Fibroblast of skin of back (primary cell): ENCODE measurements around the gene PROSER3.
"Not testable (repeated sequence)": the region's sequence is repeated elsewhere in the genome, so short reads cannot be mapped to it uniquely, and the experiment has no call there.

Experiments
- DNase-seq: peaks from one replicate; pipeline ENCODE4 v3.0.0-alpha.2; 2013

Gene PROSER3

DNA sequence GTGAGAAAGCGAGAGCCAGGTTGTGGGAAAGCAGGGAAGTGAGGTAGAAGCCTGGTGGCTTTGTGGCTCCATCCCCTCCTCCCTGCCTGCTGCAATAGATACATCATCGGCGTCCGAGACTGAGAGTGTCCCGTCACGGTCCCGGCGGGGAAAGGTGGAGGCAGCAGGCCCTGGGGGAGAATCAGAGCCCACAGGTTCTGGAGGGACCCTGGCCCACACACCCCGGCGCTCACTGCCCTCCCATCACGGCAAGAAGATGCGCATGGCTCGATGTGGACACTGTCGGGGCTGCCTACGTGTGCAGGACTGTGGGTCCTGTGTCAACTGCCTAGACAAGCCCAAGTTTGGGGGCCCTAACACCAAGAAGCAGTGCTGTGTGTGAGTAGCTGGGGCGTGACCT is 35.1 kb upstream of the PROSER3 start:
- DNase-seq: no peak

DNA sequence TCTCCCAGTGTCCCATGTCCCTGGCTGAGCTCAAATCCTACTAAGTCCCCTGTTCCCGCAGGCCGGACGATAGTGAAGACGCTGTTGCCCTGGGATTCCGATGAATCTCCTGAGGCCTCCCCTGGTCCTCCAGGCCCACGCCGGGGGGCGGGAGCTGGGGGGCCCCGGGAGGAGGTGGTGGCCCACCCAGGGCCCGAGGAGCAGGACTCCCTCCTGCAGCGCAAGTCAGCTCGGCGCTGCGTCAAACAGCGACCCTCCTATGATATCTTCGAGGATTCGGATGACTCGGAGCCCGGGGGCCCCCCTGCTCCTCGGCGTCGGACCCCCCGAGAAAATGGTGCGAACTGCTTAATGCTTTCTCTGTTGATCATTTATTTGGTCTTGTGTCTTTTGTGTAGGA is 34.3 kb upstream of the PROSER3 start:
- no peak for DNase-seq

DNA sequence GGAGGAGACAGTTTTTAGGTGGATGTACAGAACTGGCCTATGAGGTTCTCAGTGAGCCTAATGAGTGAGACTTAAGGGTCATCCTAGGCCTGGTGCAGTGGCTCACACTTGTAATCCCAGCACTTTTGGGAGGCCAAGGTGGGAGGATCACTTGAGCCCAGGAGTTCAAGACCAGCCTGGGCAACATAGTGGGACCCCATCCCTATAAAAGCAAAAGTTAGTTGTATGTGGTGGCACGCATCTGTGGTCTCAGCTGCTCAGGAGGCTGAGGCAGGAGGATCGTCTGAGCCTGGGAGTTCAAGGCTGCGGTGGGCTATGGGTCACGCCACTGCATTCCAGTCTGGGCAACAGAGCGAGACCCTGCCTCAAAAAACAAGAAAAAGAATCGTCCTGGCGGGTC is 33.8 kb upstream of the PROSER3 start:
- not testable (repeated sequence) for DNase-seq

DNA sequence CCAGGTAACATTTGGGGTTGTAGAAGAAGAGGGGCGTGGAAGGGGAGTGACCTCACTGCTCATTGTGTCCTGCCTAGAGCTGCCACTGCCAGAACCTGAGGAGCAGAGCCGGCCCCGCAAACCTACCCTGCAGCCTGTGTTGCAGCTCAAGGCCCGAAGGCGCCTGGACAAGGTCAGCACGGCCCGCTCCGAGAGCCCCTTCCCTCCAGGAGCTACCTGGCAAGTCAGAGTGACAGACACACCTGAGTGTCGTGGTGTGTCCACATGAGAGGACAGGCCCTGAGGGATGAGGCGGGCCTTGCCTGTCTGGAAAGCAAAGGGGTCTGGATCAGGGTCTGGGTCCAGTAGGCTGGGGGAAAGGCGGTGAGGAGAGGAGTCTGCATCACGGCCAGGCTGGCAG is 33.4 kb upstream of the PROSER3 start:
- no peak for DNase-seq

DNA sequence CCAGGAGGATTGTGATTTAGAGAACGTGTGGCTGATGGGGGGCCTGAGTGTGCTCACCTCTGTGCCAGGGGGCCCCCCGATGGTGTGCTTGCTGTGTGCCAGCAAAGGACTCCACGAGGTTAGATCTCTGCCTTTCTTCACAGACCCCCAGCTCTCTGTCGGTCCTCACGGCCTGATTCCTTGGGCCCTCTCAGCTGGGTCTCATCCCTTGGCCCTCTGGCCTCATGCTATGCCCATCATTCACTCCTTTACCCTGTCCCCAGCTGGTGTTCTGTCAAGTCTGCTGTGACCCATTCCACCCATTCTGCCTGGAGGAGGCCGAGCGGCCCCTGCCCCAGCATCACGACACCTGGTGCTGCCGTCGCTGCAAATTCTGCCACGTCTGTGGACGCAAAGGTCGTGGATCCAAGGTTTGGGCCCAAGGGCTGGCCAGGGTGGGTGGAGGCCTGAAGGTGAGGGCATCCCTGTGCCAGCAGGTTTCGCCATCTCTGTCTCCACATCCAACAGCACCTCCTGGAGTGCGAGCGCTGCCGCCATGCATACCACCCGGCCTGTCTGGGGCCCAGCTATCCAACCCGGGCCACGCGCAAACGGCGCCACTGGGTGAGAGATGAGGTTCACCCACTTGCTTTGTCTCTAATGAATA is 32.6 kb upstream of the PROSER3 start:
- DNase-seq: no peak

DNA sequence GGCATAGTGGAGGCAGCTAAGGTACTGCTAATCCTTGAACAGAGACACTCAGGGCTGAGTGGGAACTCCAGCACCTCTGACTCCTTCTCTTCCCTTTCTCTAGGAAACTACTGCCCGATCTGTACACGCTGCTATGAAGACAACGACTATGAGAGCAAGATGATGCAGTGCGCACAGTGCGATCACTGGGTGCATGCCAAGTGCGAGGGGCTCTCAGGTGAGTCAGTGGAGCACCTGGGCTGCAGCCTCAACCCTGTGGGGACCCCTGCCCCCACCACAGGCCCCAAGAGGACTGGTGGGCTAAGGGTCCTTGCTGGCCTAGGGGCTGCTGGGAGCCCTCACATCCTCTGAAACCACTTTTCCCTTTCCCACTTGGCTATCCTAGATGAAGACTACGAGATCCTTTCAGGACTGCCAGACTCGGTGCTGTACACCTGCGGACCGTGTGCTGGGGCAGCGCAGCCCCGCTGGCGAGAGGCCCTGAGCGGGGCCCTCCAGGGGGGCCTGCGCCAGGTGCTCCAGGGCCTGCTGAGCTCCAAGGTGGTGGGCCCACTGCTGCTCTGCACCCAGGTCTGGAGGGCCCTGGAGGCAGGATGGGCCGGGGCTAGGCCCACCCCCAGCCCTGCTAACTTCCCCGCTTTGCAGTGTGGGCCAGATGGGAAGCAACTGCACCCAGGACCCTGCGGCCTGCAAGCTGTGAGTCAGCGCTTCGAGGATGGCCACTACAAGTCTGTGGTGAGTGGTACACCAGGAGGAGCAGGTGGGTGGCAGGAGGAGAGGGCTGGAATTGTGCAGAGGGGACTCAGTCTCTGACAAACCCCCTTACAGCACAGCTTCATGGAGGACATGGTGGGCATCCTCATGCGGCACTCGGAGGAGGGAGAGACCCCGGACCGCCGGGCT is 30.7 kb upstream of the PROSER3 start:
- DNase-seq: no peak

DNA sequence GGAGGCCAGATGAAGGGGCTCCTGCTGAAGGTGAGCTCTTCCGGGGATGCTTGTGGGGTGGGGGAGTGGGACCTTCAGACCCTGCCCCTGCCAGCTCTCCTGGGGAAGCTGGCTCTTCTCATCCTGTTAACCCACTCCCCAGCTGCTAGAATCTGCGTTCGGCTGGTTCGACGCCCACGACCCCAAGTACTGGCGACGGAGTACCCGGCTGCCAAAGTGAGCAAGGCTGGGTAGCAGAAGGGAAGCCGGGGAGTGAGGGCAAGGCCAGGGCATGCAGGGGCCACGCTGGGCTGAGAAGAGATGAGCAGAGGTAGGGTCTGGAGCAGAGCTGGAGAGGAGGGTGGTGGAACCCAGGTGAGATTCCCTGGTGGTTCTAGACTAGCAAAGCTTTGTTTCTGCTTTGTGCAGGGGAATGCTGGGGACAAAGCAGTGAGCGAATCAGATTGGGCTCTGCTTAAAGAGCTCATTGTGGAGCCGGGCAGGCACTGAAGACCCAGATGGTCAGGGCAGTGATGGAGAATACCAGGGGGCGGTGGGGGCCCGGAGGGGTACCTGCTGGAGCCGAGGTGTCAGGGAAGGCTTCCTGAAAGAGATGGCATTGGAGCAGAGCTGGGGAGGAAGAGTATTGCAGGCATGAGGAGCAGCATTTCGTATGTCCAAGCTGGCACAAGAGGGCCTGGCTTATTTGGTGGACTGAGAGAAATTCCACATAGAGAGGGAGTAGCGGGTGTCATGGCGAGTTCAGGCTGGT is 29.8 kb upstream of the PROSER3 start:
- DNase-seq: no peak

DNA sequence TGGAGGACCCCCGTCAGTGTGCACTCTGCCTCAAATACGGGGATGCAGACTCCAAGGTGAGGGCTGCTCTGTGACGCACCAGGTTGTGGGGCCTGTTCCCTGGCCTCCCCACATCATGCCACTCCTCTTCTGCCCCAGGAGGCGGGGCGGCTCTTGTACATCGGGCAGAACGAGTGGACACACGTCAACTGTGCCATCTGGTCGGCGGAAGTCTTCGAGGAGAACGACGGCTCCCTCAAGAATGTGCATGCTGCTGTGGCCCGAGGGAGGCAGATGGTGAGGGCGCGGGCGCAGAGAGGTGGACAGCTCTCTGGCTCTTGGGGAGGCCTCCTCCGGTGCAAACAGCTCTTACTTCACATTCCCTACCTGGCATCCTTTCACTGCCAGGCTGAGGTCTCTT is 29.0 kb upstream of the PROSER3 start:
- no peak for DNase-seq

DNA sequence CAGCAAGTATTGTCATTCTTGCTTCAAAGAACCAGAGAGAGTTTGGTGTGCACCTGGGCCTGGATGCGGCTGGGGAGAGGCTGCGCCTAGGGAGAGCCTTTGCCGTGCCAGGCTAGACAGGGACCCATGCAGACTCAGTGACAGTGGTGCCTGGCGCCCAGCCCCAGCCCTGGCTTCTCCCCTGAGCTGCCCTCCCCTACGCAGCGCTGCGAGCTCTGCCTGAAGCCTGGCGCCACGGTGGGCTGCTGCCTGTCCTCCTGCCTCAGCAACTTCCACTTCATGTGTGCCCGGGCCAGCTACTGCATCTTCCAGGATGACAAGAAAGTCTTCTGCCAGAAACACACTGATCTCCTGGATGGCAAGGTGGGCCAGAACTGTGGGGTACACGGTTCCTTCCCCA is 28.2 kb upstream of the PROSER3 start:
- no peak for DNase-seq

DNA sequence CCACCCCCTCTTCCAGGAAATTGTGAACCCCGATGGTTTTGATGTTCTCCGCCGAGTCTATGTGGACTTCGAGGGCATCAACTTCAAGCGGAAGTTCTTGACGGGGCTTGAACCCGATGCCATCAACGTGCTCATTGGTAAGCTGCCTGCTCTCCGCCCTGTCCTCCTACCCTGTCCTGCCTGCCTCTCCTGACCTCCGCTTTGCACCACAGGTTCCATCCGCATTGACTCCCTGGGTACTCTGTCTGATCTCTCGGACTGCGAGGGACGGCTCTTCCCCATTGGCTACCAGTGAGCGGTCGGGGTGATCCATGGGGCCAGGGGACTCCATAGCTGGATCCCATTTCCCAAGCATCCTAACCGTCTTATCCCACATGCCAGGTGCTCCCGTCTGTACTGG is 27.6 kb upstream of the PROSER3 start:
- DNase-seq: no peak

DNA sequence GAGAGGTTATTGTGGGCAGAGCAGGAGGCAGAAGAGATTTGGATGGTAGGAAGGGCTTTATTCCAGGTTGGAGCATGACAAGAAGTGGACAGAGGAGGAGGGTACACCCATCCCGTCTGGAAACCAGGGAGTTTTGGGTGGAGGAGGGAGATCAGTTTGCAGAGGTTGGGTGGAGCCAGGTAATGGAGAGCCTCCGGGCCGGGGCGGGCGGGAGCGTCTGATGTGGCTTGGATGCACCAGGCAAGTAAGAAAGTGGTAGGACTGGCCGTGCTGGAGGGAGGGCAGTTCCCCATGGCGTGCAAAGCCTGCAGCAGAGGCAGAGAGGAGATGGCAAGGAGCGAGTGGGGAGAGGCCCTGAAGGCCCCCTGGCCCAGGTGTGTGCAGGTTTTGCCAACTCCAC is 26.6 kb upstream of the PROSER3 start:
- no peak for DNase-seq

DNA sequence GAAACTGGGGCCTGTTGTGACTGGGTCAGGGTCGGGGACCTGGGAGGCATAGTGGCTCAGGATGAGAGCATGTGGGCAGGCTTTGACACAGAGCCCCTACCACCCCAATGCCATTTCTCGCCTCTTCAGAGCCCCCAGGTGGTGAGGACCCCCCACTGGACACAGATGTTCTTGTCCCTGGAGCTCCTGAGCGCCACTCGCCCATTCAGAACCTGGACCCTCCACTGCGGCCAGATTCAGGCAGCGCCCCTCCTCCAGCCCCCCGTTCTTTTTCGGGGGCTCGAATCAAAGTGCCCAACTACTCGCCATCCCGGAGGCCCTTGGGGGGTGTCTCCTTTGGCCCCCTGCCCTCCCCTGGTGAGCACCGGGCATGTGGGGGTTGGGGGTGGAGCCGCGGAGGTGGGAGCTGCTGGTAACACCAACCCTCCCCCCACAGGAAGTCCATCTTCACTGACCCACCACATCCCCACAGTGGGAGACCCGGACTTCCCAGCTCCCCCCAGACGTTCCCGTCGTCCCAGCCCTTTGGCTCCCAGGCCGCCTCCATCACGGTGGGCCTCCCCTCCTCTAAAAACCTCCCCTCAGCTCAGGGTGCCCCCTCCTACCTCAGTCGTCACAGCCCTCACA is 26.1 kb upstream of the PROSER3 start:
- DNase-seq: no peak

DNA sequence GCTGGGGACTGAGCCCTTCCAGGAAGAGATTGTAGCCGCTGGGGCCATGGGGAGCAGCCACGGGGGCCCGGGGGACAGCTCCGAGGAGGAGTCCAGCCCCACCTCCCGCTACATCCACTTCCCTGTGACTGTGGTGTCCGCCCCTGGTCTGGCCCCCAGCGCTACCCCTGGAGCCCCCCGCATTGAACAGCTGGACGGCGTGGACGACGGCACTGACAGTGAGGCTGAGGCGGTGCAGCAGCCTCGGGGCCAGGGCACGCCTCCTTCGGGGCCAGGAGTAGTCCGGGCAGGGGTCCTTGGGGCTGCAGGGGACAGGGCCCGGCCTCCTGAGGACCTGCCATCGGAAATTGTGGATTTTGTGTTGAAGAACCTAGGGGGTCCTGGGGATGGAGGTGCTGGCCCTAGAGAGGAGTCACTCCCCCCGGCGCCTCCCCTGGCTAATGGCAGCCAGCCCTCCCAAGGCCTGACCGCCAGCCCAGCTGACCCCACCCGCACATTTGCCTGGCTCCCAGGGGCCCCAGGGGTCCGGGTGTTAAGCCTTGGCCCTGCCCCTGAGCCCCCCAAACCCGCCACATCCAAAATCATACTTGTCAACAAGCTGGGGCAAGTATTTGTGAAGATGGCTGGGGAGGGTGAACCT is 25.3 kb upstream of the PROSER3 start:
- DNase-seq: no peak

DNA sequence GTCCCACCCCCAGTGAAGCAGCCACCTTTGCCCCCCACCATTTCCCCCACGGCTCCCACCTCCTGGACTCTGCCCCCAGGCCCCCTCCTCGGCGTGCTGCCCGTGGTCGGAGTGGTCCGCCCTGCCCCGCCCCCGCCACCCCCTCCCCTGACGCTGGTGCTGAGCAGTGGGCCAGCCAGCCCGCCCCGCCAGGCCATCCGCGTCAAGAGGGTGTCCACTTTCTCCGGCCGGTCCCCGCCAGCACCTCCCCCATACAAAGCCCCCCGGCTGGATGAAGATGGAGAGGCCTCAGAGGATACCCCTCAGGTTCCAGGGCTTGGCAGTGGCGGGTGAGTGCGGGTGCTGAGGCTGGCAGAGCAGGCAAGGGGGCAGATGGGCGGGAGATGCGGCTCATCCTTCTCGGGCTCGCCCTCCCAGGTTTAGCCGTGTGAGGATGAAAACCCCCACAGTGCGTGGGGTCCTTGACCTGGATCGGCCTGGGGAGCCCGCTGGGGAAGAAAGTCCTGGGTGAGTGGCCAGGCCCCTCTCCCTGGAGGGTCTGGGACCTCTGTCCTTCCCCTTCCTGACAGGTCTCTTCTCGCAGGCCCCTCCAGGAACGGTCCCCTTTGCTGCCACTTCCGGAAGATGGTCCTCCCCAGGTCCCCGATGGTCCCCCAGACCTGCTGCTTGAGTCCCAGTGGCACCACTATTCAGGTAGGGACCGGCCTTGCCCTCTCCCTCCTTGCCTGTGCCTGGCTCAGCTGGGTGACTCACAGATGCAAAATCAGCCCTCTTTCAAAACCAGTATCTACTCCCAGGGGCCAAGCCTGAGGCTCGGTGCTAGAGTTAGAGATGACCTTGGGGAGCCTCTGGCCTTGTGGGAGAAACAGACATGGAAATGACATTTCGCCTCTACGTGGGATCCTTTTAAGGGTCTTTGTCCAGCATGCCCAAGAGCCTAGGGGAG is 24.5 kb upstream of the PROSER3 start:
- no peak for DNase-seq

DNA sequence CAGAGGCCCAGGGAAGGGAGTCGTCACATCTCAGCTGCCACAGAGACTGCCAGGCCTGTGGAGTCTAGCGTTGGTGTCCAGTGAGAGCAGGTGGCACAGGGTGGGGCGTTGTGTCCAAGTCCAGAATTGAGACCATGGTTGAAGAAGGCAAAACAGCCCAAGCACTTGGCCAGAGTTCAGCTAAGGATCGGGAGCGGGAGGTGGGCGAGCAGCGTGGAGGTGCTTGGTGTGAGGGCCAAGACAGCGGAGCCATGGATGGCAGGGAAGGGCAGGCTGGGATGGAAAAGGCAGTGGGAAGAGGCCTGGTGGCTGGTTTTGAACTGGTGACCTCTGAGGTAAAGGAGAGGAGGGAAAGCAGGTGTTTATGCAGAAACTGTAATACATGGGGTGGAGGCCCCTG is 23.7 kb upstream of the PROSER3 start:
- no peak for DNase-seq

DNA sequence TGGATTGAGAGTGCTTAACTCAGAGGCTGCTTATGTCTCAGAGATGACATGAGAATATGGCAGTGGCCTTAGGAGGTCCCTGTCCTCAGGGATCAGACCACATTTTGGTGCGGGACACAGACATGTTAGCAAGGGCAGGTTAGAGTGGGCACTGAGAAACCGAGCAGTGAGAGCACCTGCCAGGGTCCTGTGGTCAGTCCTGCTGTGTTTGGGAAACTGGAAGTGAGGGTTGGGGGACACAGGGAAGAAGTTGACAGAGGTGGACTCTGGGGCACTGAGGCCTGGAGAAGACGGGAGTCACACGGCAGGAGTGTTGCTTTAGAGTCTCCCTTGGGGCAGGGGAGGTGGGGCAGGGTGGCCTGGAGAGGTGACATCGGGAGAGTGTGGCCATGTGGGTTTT is 23.1 kb upstream of the PROSER3 start:
- no peak for DNase-seq

DNA sequence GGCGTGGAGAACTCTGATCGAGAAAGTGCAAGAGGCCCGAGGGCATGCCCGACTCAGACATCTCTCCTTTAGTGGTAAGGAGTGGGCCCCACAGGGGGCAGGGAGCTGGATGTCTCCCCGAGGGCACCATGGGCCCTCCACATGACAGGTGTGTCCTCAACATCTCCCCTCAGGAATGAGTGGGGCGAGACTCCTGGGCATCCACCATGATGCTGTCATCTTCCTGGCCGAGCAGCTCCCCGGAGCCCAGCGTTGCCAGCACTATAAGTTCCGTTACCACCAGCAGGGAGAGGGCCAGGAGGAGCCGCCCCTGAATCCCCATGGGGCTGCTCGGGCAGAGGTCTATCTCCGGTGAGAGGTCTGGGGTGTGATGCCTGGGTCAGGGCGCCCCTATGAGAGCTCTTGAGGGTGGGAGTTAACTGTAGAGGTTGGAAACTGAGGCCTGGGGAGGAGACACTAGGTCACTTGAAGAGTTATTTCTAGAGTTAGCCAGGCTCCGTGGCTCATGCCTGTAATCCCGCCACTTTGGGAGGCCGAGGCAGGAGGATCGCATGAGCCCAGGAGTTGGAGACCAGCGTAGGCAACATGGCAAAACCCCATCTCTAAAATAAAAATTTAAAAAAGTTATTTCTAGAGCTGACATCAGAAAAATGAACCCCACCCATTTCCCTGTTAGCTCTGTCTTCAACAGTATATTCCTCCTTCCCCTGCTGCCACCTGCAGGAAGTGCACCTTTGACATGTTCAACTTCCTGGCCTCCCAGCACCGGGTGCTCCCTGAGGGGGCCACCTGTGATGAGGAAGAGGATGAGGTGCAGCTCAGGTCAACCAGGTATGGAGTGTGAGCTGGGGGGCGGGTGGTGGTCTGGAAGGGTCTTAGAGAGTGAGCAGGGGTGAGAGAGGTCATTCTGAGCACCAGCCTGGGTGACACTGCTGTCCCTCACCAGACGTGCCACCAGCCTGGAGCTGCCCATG is 20.8 kb upstream of the PROSER3 start:
- no peak for DNase-seq

DNA sequence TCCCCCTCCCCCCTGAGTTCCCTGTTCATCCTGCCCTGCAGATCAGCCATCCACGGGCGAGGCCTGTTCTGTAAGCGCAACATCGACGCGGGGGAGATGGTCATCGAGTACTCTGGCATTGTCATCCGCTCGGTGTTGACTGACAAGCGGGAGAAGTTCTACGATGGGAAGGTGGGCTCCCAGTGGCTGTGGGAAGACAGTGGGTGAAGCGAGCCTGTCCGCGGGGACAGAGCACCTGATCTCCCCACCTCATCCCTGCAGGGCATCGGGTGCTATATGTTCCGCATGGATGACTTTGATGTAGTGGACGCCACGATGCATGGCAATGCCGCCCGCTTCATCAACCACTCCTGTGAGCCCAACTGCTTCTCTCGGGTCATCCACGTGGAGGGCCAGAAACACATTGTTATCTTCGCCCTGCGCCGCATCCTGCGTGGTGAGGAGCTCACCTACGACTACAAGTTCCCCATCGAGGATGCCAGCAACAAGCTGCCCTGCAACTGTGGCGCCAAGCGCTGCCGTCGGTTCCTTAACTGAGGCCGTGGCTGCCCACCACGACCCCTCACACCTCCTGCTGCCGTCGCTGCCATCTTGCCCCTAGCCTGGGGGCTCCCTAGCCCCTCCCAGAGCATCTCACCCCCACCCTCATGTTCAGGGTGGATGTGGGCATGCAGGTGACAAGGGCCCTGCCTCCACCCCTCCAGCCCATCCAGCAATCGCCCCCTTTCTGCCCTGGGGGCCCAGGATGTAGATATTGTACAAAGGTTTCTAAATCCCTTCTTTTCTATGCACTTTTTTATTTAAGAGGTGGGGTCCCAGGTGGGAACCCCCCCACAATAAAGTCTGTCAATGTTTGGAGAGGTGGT is 19.7 kb upstream of the PROSER3 start:
- DNase-seq: no peak

DNA sequence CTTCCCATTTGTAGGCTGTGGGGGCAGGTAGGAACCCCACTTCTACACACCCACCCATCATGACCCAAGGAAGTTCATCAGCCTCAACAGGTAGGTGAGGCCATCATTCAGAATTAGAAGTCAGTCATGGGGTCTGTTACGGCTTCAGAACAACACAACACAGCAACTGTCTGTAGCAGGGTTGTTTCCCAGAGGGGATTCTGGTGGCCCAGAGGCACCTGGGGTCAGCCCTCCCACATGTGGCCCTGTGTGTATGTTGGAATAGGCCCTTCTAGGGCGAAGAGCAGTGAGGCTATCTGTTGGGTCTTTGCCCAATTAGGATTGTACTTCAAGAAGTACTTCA is 19.1 kb upstream of the PROSER3 start:
- DNase-seq: no peak
